Vagina (tissue), 2 donors: Measurements from ENCODE around the gene ELK4.

Experiments
- CTCF ChIP-seq, 3 experiments: fragments of 450-650 bp in 2 of 3; fragments of 200-600 bp in 1 of 3; sonication (generic) in 1 of 3; IDR thresholded peaks; one replicate each; pipeline ENCODE4 v1.5.1; 2017 to 2019; ENCODE audit warnings: antibody characterized with exemption in 3 of 3, mild to moderate bottlenecking in 2 of 3, moderate library complexity in 2 of 3
- POLR2A ChIP-seq, 2 donors: fragments of 450-650 bp; IDR thresholded peaks; one replicate each; pipeline ENCODE4 v1.6.1; 2017; ENCODE audit warnings: antibody characterized with exemption in 2 of 2, mild to moderate bottlenecking in 2 of 2, moderate library complexity in 2 of 2
- POLR2AphosphoS5 ChIP-seq, 2 donors: sonication (generic); formaldehyde crosslinking; IDR thresholded peaks; one replicate each; pipeline ENCODE4 v1.9.0; 2017; ENCODE audit warnings: antibody characterized with exemption in 2 of 2, mild to moderate bottlenecking in 2 of 2, low read depth in 1 of 2; ENCODE audit not compliant: insufficient read depth in 1 of 2

- TF ChIP-seq CTCF (IDR thresholded peaks at IDR 0.05) (no peak), POLR2AphosphoS5 (IDR thresholded peaks at IDR 0.05; ENCODE audit: insufficient read depth in 1 of 2, low read depth in 1 of 2) (no peak), POLR2A (IDR thresholded peaks at IDR 0.05) (no peak)
These were observed 7.8 kb upstream of the ELK4 start for GRCh38 chr1:205639567-205639966.
